GM18873 (cell line): ENCODE measurements around the gene IMPG2.
"Not testable (repeated sequence)": the region's sequence is repeated elsewhere in the genome, so short reads cannot be mapped to it uniquely, and the experiment has no call there.

Experiments used
- ATAC-seq: cut with Tn5 transposase; IDR thresholded peaks from one replicate; pipeline ENCODE4 v1.9.1; 2021; ENCODE audit warnings: mild to moderate bottlenecking, moderate library complexity, moderate number of reproducible peaks; ENCODE audit not compliant: unreplicated experiment, low FRiP score

The IMPG2 gene

GRCh38 chr3:101320475-101320874 is at the start of gene IMPG2:
IMPG2 (minus strand) TSS chr3:101320575; CDS start chr3:101320372, 203 bp downstream.
- no peak for ATAC-seq

DNA sequence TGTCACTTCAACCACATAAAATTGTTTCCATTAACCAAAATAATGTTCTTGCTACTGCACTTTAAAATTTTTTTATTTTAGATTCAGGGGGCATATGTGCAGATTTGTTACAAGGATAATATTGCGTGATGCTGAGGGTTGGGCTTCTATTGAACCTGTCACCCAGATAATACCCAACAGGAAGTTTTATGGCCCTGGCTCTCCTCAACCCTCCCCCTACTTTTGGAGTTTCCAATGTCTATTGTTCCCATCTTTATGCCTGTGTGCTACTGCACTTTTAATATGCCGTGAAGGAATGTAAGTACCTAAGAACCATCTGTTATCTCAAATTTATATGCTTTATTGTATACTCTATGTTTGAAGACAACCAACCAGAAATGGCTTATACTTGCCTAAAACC is 42.0 kb upstream of the IMPG2 start:
- no peak for ATAC-seq

DNA sequence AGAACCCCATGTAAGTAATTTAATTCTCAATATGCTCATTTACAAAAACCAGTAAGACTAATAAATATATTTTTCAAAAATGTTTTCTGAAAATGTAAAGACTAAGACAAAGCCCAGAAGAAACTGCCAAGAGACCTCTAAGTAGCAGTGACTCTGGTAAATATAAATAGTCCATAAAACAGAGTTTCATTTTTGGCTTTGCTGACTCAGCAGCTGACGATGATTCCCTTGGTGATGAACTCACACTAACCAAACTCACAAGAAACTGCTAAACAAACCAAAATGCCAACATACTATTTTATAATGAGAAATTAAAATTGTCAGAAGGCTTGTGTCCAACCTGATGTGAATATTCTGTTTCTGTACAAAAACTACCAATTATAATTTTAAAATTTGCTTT is 31.5 kb upstream of the IMPG2 start:
- ATAC-seq, result no peak

DNA sequence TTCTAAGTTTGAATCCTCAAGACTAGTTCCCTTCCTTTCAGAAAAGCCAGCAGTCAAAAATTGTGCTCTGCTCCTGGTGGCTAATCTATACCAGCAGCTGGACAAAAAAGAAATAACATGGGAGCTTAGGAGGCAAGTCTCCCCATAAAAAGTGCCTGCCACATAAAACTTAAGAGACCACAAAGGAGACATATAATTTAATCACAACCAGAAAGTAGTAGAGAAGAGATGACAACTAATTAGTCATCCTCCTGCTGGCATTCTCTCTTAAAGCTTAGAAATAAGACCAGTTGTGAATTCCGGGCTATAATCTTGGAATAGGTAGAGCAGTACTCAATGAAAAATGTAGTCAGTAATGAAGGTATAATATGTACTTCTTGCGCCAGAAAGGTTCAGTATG is 20.2 kb upstream of the IMPG2 start:
- ATAC-seq, result no peak

GRCh38 chr3:101333883-101334282 is 13.5 kb upstream of the IMPG2 start:
- ATAC-seq, result no peak

DNA sequence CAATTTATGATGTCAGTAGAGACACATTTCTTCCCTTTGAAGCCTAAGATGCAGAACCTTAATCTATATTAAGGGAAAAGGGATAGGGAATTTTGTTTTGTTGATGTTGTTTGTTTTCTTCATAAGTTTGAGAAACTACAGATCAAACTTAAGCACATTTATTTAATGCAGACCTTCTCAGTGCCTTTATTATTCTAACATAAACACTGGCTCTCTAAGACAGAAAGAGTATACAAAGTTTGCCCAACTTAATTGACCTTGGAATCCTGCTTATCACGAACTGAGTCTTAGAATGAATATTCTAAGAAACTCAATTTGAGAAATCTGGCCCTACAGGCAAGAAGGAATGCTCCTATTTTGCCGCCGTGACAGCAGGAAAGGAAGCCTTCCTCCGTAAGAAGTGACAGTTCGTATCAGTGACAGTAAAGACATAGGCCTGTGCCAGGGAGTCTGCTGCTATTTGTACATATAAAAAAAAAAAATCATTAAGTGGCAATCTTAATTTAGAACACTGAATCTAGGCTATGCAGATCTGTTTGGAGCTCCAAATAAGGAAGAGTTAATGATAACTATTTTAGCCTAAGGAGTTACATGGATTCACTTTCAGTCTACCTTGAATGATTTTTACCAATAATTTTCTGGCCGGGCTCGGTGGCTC is 8.8 kb upstream of the IMPG2 start:
- ATAC-seq, result no peak

DNA sequence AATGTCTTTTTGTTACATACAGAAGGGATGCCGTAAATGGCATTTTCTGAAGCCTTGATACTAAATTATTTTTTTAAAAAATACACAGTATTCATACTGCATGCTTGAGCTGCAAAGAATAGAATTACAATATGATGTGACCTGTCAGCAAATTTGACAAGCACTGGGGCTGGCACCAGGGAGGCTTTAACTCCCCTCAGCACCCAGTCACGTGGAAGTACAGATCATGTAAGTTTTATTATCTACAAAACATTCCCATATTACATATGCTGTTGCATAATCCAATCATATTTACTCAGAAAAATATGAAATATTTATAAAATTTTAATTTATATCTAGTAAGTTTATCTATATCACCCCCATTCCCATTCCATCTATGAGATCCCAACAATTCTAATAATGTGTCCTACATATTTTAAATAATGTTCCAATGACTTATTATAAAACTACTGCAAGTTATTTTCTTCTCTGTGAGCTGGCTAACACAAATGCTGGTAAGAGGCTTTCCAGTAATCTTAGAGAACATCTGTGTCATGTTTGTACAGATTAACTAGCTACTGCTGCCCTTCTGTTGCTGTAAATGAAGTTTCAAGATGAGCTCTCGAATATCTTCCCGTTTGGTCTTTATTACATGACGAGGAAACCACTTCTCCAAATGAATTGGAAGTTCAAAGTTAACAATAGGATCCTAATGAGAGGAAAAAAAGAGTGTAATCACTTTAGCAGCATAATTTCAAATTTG is 5.2 kb upstream of the IMPG2 start:
- ATAC-seq, result no peak

DNA sequence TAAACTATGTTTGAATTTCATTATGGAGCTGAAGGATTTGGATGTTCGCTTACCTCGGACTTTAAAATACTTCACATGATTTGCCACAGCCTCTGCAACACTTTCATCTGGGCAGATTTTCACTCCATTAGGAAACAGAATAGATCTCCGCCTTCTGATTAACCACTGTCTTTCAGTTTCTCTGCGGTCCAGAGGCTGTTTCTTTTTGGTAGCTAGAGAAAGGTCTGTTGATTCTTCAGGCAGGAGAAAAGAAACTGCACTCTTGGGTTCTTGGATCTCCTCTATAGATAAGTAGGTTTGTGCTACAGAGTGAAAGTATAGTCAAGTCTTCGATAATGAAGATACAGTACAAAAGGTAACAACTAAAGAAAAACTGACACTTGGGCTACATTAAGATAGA is 844 bp downstream of the IMPG2 start:
- ATAC-seq, result no peak

DNA sequence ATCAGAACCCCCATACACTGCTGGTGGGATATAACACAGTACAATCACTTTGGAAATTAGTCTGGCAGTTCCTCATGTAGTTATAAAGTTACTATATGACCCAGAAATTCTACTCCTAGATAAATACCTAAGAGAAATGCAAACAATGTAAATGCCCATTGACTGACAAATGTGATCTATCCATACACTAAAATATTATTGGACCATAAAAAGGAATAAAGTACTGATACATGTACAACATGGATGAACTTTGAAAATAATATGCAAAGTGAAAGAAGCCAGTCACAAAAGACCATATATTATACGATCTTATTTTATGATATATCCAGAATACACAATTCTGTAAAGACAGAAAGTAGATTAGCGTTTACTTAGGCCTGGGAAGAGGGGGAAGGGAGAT is 7.8 kb downstream of the IMPG2 start:
- ATAC-seq, result no peak

GRCh38 chr3:101311676-101312075 is 8.7 kb downstream of the IMPG2 start:
- no peak for ATAC-seq

- no peak for ATAC-seq
Measured at GRCh38 chr3:101310978-101311375, 9.4 kb downstream of the IMPG2 start.

DNA sequence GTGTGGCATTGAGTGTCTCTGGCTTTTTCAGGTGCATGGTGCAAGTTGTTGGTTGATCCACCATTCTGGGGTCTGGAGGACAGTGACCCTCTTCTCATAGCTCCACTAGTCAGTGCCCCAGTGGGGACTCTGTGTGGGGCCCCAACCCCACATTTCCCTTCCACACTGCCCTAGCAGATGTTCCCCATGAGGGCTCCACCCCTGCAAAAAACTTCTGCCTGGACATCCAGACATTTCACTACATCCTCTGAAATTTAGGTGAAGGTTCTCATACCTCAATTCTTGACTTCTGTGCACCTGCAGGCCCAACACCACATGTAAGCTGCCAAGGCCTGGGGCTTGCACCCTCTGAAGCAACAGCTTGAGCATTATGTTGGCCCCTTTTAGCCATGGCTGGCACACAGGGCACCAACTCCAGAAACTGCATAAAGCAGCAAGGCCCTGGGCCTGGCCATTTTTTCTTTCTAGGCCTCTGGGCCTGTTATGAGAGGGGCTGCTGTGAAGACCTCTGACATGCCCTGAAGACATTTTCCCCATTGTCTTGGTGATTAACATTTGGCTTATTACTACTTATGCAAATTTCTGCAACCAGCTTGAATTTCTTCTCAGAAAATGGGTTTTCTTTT is 12.1 kb downstream of the IMPG2 start:
- ATAC-seq, result not testable (repeated sequence)

- no peak for ATAC-seq
Measured at GRCh38 chr3:101303836-101304235, 16.5 kb downstream of the IMPG2 start.

DNA sequence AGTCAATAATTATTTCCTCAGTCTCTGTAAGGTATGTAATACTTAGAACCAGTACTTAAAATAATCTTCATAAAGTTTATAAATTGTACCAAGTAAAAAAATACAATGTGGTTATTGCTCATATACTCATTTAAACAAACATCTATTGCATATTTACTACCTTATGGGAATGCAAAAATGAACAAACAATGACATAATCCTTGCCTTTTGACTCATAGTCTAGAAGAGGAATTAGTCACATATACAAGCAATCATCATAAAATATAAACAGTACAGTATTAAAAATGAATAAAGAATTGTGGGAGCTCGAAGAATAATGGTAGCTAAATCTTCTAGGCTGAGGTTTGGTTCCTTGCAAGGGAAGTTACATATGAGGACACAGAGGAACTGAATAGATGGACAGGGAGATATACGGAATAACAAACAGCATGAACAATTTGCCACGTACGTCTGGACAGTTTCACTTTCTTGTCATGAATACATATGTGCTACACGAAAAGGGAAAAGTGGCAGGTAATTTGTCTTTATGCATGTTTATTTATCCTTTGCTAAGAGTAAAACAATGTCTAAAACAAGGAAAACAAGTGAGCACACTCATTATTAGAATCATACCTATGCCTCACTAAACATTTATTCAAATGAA is 17.2 kb downstream of the IMPG2 start:
- ATAC-seq, result peak; percentile 87

- ATAC-seq, result no peak
Measured at GRCh38 chr3:101300073-101300472, 20.3 kb downstream of the IMPG2 start.

DNA sequence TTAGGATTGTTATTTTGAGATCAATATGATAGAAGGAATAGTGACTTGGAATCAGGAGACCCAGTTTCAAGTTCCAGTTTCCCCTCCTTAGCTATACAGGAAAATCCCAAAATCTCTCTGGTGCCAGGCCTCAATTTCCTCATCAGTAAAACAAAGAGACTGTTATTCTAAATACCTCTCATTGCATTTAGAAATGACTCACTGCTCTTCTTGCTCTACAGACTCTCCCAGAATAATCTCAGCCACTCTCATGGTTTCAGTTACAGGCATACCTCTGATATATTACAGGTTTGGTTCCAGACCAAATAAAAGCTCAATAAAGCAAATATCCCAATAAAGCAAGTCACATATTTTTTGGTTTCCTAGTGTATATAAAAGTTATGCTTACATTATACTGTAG is 28.3 kb downstream of the IMPG2 start:
- no peak for ATAC-seq

DNA sequence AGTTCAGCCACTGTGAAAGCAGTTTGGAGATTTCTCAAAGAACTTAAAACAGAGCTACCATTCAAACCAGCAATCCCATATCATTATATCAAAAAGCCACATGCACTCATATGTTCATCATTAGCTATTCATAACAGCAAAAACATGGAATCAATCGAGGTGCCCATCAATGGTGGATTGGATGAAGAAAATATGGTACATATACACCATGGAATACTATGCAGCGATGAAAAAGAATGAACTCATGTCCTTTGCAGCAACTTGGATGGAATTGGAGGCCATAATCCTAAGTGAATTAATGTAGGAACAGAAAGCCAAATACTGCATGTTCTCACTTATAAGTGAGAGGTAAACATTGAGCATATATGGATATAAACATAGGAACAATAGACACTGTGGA is 32.1 kb downstream of the IMPG2 start:
- no peak for ATAC-seq

DNA sequence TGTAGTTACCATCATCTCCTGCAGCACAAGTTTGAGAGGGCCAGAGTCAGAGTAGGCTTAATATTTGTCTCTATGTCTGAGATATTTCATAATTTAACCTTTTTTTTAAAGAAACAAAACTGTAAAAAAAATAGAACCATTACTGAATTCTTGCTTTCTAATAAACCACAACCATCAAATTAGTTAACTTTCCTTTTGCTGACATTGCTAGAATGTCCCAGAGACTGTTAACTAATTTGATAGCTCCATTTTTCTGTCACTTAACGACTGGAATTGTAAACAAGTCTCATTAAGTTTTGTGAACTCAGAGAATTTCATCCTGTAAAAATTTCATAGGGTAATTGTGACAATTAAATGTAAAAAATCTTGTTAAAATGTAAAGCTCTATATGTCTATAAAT is 35.6 kb downstream of the IMPG2 start:
- ATAC-seq, result no peak

- no peak for ATAC-seq
Measured at GRCh38 chr3:101281521-101282030, 38.8 kb downstream of the IMPG2 start.

DNA sequence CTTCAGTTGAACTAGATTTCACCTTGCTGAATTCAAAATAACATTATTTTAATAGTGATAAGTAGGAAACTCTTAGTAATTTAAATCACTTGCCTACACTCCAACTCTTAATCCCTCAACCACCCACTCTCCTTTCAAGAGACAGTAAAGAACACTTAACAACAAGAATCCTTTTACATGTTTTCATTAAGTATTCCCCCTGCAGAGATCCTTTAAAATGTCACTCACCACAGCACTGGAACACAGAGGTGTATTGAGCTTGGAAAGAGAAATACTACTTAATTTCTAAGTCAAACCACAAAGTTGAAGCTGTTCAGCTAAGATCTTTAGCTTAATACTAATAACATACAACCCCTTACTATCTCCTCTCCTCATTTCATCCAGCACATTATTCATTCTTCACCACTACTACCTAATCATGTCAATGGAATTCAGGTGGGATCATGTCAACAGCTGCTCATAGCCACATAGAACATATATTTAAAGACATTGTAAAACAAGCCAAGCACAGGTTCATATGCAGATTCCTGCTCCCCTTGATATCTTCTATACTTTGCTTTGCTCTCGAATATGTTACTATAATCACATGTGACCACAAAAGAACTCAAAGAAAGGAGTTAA is 40.5 kb downstream of the IMPG2 start:
- no peak for ATAC-seq

DNA sequence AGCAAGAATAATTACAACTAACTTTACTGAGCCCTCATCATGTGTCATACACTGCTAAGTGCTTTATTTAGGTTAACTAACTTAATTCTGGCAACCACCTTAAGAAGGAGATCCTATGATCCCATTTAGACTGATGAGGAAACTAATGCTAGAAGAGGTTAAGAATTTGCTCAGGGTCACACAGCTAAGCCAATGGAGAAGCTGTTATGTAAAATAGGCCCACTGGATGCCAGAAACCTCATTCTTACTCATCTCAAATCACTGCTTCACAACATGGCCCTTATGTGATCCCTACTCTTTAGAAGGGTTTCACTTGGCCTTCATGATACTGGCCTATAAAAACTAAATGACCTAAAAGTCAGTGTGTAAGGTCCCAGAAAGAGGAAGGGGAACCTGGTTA is 41.2 kb downstream of the IMPG2 start:
- ATAC-seq, result no peak
